PC-9 (cell line): ENCODE measurements around the gene CHSY1.

Experiments
- EZH2 ChIP-seq: fragments of 200-600 bp; sonication (generic); IDR thresholded peaks from 2 replicates; pipeline ENCODE4 v1.8.0; 2017; ENCODE audit warnings: antibody characterized with exemption, low read depth
- TF ChIP-seq, protein P1 (sequence below): fragments of 200-600 bp; sonication (generic); conservative IDR thresholded peaks from 2 replicates; pipeline ENCODE4 v1.6.1; 2017; ENCODE audit warnings: mixed run types, antibody characterized with exemption, mild to moderate bottlenecking, moderate library complexity

DNA sequence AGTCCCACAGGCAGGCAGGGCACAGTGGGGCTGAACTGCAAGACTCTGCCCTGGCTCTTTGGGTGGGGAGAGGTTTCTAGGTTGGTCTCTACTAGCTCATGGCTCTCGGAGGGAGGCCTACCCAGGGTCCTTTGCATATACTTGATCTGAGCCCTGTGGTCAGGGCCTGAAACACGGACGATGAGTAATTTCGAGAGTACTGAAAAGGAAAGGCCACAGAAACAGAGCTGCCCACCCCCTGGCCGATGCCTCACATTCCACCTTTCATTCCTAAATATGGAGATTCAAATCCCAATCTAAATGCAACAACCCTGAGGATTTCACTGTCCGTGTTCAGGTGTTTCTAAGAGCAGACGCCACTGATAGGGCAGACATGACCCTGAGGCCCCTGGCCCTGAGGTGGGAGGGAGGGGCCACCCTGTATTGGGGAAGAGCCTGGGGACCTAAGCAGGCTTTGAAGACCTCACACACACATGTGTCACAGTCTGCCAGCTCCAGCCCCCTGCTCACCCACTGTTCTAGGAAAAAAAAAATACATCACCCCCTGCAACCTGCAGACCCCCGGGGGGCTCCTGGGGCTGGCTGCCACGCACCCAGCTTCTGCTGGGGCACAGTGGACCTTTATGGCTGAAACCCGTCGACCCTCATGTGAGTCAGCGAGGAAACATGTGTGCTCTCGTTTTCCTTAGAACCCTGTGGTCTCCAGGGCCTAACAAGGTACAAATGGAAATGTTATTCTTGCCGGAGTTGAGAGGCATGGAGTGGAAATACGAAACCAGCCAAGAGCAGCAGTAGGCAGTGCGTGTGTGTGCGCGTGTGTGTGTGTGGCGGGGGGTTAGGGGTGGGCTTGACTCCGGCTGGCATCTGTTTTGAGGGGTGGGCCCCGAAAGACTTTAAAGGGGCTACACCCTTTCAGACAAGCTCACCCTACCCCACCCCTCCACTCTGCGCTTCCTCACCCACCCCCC is 112.7 kb downstream of the CHSY1 start:
- TF ChIP-seq EZH2: no peak
- TF ChIP-seq, protein P1, sequence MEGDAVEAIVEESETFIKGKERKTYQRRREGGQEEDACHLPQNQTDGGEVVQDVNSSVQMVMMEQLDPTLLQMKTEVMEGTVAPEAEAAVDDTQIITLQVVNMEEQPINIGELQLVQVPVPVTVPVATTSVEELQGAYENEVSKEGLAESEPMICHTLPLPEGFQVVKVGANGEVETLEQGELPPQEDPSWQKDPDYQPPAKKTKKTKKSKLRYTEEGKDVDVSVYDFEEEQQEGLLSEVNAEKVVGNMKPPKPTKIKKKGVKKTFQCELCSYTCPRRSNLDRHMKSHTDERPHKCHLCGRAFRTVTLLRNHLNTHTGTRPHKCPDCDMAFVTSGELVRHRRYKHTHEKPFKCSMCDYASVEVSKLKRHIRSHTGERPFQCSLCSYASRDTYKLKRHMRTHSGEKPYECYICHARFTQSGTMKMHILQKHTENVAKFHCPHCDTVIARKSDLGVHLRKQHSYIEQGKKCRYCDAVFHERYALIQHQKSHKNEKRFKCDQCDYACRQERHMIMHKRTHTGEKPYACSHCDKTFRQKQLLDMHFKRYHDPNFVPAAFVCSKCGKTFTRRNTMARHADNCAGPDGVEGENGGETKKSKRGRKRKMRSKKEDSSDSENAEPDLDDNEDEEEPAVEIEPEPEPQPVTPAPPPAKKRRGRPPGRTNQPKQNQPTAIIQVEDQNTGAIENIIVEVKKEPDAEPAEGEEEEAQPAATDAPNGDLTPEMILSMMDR: no peak
